Esophagus mucosa (tissue), 1 donor: ENCODE measurements around the gene BTC. TPM values are rescaled to one million over a fixed set of nuclear protein-coding genes. Genes with fewer than 3 reads are reported as not detected.
A peak's percentile ranks its signal among the peaks of the same experiment; 100 is the strongest.
"Not testable (repeated sequence)": the region's sequence is repeated elsewhere in the genome, so short reads cannot be mapped to it uniquely, and the experiment has no call there.

Source experiments
- ATAC-seq: fragments of 200-7000 bp; cut with Tn5 transposase; one replicate; pipeline ENCODE4 v1.9.1; 2020
- total RNA-seq: library from RNA; stranded (reverse); gene quantifications from one replicate; pipeline ENCODE4 v1.2.4, GENCODE V29; 2023
- donor health status: DM: yes; HTN: yes; CAD: no.

The BTC gene
- total RNA-seq: 1.4 TPM

GRCh38 chr4:74794382-74795010 lies at the start of gene BTC:
TSS of gene BTC (minus strand) at chr4:74794523. CDS start at chr4:74794325, 198 bp downstream.
- peak; percentile 83 for ATAC-seq

GRCh38 chr4:74840936-74841509 lies 46.7 kb upstream of the BTC start:
- ATAC-seq: no peak

- no peak for ATAC-seq
Measured at GRCh38 chr4:74838746-74839370, 44.5 kb upstream of the BTC start.

- no peak for ATAC-seq
Measured at GRCh38 chr4:74830928-74831327, 36.6 kb upstream of the BTC start.

- no peak for ATAC-seq
Measured at GRCh38 chr4:74823194-74823593, 28.9 kb upstream of the BTC start.

- no peak for ATAC-seq
Measured at GRCh38 chr4:74822603-74823002, 28.3 kb upstream of the BTC start.

- ATAC-seq: no peak
Measured at GRCh38 chr4:74821541-74821940, 27.2 kb upstream of the BTC start.

- no peak for ATAC-seq
Measured at GRCh38 chr4:74814052-74814451, 19.7 kb upstream of the BTC start.

- ATAC-seq: not testable (repeated sequence)
Measured at GRCh38 chr4:74812056-74812455, 17.7 kb upstream of the BTC start.

- peak; percentile 46 for ATAC-seq
Measured at GRCh38 chr4:74805601-74806000, 11.3 kb upstream of the BTC start.

- ATAC-seq: no peak
Measured at GRCh38 chr4:74800310-74800709, 6.0 kb upstream of the BTC start.

- ATAC-seq: peak; percentile 84
Measured at GRCh38 chr4:74796631-74797030, 2.3 kb upstream of the BTC start.

GRCh38 chr4:74793757-74794381 lies 454 bp downstream of the BTC start:
- ATAC-seq: peak; percentile 76

GRCh38 chr4:74790652-74791051 lies 3.7 kb downstream of the BTC start:
- ATAC-seq: no peak

- ATAC-seq: no peak
Measured at GRCh38 chr4:74789518-74789917, 4.8 kb downstream of the BTC start.

GRCh38 chr4:74777531-74777930 lies 16.8 kb downstream of the BTC start:
- no peak for ATAC-seq

GRCh38 chr4:74772783-74773182 lies 21.5 kb downstream of the BTC start:
- no peak for ATAC-seq

- ATAC-seq: no peak
Measured at GRCh38 chr4:74772106-74772505, 22.2 kb downstream of the BTC start.

- ATAC-seq: no peak
Measured at GRCh38 chr4:74770226-74770910, 24.0 kb downstream of the BTC start.

GRCh38 chr4:74768857-74769525 lies 25.3 kb downstream of the BTC start:
- ATAC-seq: peak; percentile 75

GRCh38 chr4:74764119-74764518 lies 30.2 kb downstream of the BTC start:
- peak; percentile 70 for ATAC-seq

GRCh38 chr4:74758551-74759145 lies 35.7 kb downstream of the BTC start:
- no peak for ATAC-seq
